GM21360 (cell line): ENCODE measurements around the gene PALS2.

Experiments
- ATAC-seq: cut with Tn5 transposase; IDR thresholded peaks from one replicate; pipeline ENCODE4 v1.9.1; 2021; ENCODE audit warnings: mild to moderate bottlenecking, moderate library complexity; ENCODE audit not compliant: unreplicated experiment

PALS2 gene, protein sequence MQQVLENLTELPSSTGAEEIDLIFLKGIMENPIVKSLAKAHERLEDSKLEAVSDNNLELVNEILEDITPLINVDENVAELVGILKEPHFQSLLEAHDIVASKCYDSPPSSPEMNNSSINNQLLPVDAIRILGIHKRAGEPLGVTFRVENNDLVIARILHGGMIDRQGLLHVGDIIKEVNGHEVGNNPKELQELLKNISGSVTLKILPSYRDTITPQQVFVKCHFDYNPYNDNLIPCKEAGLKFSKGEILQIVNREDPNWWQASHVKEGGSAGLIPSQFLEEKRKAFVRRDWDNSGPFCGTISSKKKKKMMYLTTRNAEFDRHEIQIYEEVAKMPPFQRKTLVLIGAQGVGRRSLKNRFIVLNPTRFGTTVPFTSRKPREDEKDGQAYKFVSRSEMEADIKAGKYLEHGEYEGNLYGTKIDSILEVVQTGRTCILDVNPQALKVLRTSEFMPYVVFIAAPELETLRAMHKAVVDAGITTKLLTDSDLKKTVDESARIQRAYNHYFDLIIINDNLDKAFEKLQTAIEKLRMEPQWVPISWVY

DNA sequence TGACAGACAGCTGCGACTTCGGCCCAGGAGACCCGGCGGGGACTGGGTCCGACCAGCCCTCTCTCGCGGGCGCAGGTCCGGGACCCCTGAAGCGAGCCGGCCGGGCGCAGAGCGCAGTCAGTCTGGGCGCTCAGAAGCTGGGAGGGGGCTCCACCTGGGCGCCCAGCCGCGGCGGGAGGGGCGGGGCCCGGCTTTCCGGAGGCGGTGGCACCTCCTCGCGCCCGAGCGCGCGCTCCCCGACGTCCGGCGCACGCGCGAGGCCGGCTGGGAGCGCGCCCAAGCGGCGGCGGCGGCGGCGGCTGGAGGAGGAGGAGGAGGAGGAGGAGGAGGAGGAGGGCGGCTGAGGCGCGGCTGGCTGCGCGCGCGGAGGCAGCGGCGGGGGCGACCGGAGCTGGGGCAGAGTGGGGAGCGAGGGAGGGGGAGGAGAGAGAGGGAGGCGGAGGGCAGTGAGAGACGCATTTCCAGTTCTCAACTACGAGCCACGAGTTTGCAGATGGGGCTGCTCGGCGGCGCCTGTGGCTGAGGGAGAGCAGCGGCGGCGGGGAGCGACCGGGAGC lies at the start of gene PALS2:
Gene PALS2 (plus strand): TSS at position 456 of the 557 bp plus-strand sequence. CDS start 50,216 bp downstream, outside the sequence.
- peak; percentile 48 for ATAC-seq

DNA sequence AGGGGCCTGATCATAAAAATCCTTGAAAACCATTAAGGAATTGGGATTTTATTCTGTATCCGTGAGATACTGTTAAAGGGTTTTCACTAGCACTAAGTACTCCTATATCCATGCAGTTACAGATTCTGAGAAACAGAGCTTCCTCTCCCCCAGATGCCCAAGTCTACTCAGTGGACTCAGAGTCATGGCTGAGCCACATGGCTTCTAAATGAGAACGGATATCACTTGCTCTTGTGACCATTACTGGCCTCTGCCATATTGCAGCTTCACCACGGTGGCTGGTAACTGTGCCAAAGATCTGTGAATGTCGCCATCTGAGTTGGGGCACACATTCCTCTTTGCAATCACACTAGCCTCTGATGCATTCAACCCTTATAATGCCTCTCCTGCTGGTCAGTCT lies 42.0 kb upstream of the PALS2 start:
- no peak for ATAC-seq

DNA sequence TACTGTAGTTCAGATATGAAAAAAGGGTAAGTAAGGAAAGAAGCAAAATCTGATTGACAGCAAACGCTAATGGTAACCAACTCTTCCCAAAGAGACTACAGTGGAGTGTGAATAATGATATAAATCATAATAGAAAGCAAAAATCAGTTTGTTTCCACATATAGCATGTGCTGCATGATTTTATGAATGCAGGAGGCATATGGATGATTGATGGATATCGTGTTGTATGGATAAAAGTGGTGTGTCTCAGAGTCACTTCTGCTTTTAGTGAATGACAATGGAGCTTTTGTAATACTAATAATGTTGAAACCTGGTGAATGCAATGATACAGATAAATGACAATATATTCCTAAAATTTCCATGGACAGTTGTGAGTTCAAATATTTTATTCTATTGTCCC lies 36.6 kb upstream of the PALS2 start:
- ATAC-seq: no peak

DNA sequence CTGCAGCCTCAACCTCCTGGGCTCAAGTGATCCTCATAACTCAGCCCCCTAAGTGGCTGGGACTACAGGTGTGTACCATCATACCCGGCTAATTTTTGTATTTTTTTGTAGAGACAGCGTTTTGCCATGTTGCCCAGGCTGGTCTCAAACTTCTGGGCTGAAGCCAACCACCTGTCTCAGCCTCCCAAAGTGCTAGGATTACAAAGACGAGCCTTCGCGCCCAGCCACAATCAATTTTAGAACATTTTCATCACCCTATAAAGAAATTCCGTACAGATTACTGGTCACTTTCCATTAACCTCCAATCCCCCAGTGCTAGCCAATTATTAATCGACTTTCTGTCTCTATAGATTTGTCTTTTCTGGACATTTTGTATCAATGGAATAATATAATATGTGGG lies 32.3 kb upstream of the PALS2 start:
- no peak for ATAC-seq

DNA sequence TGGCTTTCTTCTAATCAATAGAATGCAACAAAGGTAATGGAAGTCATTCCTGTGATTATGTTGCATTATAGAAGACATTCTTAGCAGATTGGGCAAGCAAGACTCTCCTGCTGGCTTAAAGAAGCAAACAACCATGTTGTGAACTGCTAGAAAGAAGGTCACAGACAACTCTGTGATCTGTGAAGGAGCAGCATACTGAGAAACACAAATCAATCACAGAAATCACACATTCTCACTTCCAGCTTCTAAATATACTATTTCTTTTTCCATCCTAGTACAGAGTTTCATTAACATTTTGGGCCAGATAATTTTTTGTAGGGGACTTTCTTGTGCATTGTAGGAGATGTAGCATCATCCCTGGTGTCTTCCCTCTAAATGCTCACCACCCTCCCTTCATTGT lies 28.0 kb upstream of the PALS2 start:
- no peak for ATAC-seq

DNA sequence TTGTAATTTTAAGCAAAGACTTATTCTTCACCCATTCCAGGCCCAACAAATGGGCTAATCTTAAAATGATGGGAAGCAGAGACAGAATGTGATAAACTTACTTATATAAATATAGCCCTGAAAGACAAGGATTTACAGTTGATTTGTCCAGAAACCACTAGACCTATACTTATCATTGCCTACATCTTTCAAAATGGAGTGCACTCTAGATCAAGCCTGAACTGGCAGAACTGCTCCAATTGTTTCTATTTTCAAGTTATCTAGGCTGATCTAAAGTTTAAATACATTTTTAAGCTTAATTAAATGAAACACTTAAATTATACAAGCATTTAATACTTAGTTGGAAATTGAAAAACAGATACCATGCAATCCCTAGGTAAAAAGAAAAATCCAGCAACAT lies 24.9 kb upstream of the PALS2 start:
- ATAC-seq: no peak

DNA sequence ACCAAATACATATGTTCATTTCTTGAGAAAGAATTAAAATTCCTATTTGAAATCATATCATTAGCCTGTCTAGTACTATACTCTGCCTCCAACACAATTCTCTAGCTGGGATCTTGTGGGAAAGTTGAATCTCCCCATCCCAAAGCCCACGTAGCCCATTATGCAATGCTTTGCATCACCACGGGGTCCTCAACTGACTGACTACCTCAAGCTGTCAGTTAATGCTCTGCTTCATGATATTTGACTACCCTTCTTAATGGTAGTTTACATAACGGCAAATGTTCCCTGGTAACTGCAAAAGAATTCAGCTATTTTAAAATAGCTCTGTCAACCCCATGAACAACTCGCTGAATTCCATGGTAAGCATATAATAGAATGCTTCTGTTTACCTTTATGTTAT lies 23.3 kb upstream of the PALS2 start:
- ATAC-seq: no peak

DNA sequence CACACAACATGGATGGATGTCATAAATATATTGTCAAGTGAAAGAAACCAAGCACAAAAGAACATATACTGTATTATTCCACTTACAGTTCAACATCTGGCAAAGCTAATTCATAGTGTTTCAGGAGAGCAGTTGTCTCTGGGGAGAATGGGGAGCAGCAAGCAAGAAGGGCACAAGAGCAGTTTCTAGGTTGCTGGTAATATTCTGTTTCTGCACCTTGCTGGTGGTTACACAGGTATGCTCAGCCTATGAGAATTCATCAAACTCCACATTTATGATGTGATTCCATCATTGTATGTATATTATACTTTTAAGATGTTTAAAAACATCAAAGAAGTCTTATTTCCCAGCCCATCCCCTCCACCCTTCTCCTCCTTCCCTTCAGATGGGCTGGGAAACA lies 18.1 kb upstream of the PALS2 start:
- no peak for ATAC-seq

DNA sequence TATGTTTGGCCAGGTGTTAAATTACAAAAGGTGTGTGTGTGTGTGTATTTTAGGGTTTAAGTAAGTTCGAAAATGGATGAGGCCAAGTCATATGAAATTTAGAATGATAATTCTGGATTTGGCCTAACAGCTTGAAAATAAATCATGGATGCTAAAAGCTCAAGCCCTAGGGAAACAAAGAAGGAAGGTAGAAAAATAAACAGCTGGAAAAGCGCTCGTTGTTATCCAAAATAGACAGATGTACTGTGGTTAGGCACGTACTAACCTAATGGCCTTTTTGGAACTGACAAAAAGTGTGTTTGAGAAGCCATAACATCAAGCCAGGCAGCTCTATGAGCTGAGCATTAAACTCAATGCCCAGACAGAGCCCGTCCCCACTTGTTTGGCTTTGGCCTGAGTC lies 17.5 kb upstream of the PALS2 start:
- no peak for ATAC-seq

DNA sequence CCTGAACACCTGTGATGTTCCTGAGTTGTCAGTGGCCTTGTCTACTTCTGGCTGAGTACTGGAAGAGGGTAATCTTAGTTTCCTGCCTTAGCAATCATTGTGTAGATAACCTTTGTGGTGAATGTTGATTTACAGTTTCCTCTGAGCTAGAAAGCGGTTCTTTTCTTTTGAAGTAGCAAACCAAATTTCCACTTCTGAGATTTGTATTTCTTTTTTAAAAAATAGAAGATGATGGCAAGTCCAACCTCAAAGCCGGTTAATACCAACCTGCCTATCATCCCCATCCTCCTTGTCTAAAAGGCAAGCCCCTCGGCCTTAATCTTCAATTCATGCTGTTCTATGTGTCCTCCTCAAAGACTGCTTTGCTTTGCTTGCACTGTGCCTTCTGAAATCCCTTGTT lies 12.5 kb upstream of the PALS2 start:
- ATAC-seq: no peak

DNA sequence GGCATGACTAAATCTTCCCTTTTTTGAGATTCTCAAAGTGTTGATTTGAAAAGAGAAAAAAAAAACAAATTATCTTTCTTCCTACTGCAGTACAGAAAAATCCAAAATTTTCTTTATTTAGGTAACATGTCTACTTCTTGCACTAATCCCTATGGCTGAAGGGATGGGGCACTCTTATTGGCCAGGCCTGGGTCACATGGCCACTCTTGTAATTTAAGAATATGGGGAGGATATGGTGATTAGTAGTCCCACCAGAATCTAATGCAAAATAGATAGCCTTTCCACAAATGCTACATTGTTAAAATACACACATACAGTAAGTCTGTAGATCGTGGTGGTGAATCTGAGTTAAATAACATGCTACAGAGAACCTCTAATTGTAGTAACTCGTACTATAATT lies 7.0 kb upstream of the PALS2 start:
- no peak for ATAC-seq

DNA sequence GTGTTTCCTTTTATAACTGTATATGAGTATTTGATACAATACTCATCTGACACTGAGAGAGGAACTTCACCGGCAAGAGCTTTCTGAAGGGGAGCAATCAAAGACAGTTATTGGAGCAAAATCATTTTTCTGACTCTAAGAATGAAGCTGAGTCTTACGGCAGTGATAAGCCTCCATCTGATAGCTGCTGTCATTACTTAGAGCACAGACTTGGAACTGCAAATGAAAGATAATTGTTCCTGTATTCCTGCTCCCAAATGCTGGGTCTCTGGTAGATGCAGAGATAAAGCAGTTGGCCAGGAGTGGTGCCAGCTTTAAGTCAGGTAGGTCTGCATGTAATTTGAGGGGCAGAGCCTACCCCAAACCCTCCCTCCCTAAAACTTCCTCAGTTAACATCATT lies 2.3 kb upstream of the PALS2 start:
- no peak for ATAC-seq

DNA sequence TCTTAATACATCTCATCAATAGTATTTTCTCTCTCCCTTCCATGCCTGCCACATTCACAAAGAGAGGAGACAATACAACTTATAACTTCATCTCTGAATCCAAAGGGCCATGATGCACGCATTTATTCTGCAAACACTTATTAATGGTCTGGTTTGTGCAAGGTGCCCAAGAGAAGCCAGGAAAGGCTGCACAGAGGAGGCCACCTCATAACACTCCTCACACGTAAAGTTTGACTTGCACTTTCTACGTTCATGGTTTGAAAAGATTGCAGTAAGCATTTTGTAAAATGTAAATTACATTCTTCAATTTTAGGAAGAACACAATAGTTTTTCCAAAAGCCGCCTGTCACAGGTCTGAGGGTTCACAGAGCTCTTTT lies 1.2 kb upstream of the PALS2 start:
- no peak for ATAC-seq

DNA sequence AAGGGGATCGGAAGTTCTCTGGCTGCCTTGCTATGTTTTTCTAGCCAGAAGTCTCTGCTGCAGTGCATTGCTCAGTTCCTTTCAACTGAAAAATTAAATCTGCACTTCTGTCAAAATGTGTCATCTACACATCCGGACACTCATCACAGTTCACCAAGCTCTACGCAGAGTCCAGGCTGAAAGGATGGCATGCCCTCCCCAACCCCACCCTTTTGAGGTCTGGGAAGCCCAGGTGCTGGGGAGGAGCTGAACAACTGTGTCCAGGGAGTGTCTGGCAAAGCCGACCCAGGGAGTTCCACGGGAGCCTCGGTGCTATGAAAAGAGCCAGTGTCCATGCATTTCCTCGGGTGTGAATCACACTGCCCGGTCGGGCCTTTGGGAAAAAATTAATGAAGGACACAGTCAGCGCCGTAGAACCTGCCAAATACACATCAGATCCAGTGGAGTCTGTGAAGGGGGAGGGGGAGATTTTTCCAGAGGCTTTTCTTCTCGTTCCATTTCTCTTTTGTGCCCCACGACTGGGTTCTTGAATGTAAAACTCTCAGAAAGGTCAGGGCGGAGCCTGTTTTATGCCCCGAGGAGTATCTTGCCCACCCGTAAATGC lies 757 bp upstream of the PALS2 start:
- ATAC-seq: no peak

DNA sequence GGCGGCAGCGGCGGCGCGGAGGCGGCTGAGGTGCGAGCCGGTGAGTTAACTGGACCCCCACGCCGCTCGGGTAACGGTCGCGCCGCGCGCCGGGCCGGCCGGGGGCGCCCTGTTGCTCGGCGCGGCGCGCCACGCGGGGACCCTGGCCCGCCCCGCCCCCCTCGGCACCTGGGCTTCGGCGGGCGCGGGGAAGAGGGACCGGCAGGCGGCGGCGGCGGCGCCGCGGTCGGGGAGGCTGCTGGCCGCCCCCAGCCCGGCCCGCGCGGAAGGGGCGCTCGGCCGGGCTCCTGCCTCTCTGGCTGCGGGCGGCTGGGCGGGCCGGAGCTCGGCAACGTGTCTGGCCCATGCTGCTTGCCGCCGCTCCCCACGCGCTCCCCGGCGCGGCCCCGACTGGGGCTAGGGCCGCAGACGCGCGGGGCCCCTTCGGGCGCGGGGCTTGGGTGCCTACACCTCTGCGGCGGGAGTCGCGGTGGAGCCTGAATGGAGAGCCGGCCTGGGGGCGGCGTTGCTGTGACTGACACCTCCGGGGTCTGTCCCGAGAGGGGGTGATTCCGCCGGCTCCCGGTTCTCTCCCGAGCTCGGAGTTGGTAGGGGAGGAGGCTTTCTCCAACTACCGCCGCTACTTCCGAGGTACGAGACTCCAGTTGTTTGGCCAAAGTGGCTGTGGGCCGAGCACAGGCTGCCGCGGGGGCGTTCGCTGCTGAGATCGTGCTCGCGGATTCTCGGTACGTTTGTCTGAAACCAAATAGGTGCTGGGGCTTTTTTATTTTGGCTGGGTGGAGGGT lies 494 bp downstream of the PALS2 start:
- peak; percentile 27 for ATAC-seq

DNA sequence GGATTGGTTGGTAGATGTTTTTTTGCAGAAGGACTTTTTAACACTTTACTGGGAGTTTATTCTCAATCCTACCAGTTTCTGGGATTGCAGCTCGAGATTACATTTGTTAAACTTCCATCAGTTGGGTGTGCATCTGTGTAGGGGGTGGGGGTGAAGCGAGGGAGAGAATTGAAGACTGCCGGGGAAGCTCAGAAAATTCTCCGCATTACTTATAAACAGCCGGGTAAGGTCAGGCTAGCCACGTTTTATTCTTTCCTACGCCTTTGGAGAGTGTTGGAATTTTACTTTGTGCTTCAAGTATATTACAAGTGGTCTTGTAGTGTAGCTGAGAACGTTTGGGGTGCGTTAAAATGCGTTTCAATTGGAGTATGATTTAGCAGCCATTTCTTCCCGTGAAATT lies 1.1 kb downstream of the PALS2 start:
- no peak for ATAC-seq

DNA sequence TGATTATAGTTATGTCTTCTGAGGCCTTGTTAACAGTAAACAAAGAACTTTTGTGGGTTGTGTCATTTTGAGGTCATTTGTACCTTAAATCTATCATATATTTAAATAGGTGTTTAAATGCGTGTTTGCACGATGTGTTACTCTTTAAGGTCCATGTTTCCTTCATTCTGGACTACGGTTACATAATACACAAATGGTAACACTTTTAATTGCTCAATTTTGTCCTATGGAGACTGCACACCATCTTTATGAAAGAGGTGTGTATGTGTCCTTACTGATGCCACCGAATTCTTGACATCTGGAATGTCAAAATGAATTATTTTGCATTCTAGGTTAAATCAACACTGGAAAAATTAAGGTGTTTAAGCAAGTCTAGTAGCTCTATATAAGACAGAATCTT lies 1.7 kb downstream of the PALS2 start:
- no peak for ATAC-seq

DNA sequence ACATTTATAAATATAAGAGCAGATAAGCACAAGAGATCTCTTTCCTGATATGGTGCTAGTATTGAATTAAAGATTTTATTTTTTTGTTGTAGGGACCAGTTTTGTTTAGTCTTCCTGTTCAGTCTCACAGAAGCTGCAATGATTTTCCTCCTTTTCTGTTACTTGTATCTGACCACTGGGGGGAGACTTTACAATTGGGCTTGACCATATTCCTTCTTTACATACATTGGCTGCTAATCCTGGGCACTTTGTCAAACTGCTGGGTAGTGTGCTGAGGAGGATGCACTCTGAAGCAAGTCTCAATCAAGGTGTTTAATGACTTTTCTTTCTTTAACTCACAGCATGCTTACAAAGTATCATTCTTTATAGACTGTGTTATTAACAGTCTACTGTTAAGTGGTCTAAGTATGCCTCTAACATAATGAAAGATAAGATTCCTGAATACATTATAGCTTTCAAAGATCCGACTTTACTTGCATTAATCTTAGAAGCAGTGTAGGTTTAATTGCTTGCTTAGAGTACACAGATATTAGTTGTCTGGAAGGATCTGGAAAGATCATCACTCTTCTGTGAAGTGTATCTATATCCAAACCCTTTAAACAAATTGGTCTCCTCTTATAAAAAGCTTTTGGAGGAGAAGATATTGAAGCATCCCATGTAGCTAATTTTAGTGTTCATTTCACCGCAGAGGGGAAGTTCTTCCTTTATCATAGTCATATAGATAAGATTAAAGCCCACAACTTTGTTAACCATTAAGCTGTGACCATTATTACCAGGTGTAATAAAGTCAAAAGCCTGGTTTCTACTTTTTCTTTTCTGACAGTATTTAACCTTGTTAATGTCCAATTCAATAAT lies 3.1 kb downstream of the PALS2 start:
- peak; percentile 28 for ATAC-seq

DNA sequence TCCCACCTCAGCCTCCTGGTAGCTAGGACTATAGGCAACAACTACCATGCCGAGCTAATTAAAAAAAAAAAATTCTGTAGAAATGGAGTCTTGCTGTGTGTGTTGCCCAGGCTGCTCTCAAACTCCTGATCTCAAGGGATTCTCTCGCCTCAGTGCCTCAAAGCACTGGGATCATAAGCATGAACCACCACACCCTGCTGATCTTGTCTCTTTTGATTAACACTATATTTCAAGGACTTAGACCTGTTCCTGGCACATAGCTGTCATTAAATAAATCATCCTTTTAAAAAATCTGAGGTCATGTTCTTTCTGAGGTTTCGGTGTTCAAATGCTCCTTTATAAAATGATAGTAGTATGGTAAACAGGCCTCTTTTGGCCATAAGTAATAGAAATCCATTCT lies 4.8 kb downstream of the PALS2 start:
- ATAC-seq: no peak

DNA sequence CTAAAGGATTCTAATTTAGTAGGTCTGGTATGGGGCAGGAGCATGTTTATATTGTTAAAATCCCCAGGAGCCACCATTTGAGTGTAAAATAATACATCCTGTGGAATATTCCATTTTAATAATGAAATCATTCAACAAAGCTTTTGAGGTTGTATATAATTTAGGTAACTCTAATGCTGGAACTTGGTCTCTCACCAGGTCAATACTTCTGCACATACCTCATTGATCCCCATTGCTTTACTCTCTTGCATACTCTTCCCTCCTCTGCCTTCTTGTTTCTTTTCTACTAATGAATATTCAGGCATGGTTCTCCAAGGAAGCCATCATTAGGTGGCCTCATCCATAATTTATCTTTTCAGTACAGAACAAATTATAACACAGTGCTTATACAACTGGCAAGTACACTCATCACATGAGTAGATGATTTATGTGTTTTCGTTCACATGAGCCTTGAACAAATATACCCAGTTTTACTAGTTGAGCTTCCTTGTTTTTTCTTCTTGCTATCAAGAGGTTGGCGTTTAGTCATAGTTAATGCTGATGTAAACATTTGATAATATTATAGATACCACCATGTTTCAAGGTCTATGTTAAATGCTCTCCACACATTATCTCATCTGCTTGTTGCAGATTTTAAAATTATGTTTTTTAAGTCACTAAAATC lies 7.2 kb downstream of the PALS2 start:
- ATAC-seq: no peak
